HCT116 (cell line): ENCODE measurements around the gene RRM1. TPM values are rescaled to one million over a fixed set of nuclear protein-coding genes. Genes with fewer than 3 reads are reported as not detected.

Experiments
- ATAC-seq: fragments of 200-7000 bp; cut with Tn5 transposase; 2 replicates; pipeline ENCODE4 v1.9.1; 2020; ENCODE audit warnings: mild to moderate bottlenecking, moderate library complexity
- Bru-seq: library from RNA; stranded (reverse); fragments of 400-500 nt; gene quantifications from one replicate; lab custom pipeline; 2021; lab: Mats Ljungman, UMichigan
- BruChase-seq, 2 experiments: library from RNA; stranded (reverse); fragments of 400-500 nt; gene quantifications; one replicate each; lab custom pipeline; 2021; lab: Mats Ljungman, UMichigan
- BruUV-seq: library from RNA; stranded (reverse); fragments of 400-500 nt; replicated peaks from 2 replicates; lab custom pipeline; 2021; lab: Mats Ljungman, UMichigan
- CTCF ChIA-PET: fragments of 300-600 bp; sonication (Branson Sonifier 250); formaldehyde crosslinking; loops from one replicate; lab custom pipeline; 2021; ENCODE audit warnings: antibody characterized with exemption; lab: Charles Lee
- POLR2A ChIA-PET: fragments of 300-600, 350-600 bp; sonication (Branson Sonifier 250); formaldehyde crosslinking; loops from one replicate; lab custom pipeline; 2021; ENCODE audit warnings: antibody characterized with exemption; lab: Charles Lee
- RAD21 ChIA-PET, 2 experiments: fragments of 300-600 bp; sonication (Branson Sonifier 250); formaldehyde crosslinking; loops; one replicate each; lab custom pipeline; 2023; ENCODE audit warnings: low total read pairs in 2 of 2; ENCODE audit not compliant: uncharacterized antibody in 2 of 2, unreplicated experiment in 2 of 2, low non-redundant PET in 1 of 2; lab: Charles Lee
- DNase-seq: peaks from one replicate; pipeline ENCODE4 v3.0.0-alpha.2; 2010; ENCODE audit warnings: low read depth, low spot score
- H2AFZ ChIP-seq: fragments of 200-600 bp; shearing (Covaris generic), sonication (generic); 2 replicates; pipeline ENCODE4 v1.6.1; 2017; ENCODE audit warnings: low read depth, mixed run types, mixed read lengths, antibody characterized with exemption, low read length; ENCODE audit not compliant: poor library complexity, severe bottlenecking
- H3K27ac ChIP-seq: 2 replicates; pipeline ENCODE4 v1.5.1; 2012; ENCODE audit warnings: low read depth, low read length
- H3K27me3 ChIP-seq: fragments of 200-600 bp; sonication (generic); 2 replicates; pipeline ENCODE4 v1.6.1; 2016; ENCODE audit warnings: mixed run types, low read length, mixed read lengths; ENCODE audit not compliant: insufficient read depth
- H3K36me3 ChIP-seq, 2 experiments: fragments of 200-500 bp in 1 of 2; fragments of 200-600 bp in 1 of 2; sonication (Bioruptor generic) in 1 of 2; sonication (generic) in 1 of 2; 2 replicates each; pipeline versions ENCODE4 v1.5.1 to v1.6.1; 2014 to 2016; ENCODE audit warnings: low read length in 2 of 2, inconsistent platforms in 1 of 2, mixed read lengths in 1 of 2, mixed run types in 1 of 2; ENCODE audit not compliant: insufficient read depth in 2 of 2, control insufficient read depth in 1 of 2
- H3K4me1 ChIP-seq, 2 experiments: fragments of 200-600 bp in 1 of 2; sonication (generic) in 1 of 2; 2 replicates each; pipeline versions ENCODE4 v1.5.1 to v1.6.1; 2012 to 2017; ENCODE audit warnings: low read length in 2 of 2, inconsistent platforms in 1 of 2, mild to moderate bottlenecking in 1 of 2, mixed read lengths in 1 of 2, mixed run types in 1 of 2, moderate library complexity in 1 of 2; ENCODE audit not compliant: insufficient read depth in 2 of 2, control insufficient read depth in 1 of 2
- H3K4me2 ChIP-seq: fragments of 200-600 bp; sonication (generic); 2 replicates; pipeline ENCODE4 v1.6.1; 2017; ENCODE audit warnings: mixed run types, low read length, mixed read lengths
- H3K4me3 ChIP-seq, 2 experiments: fragments of 200-600 bp in 1 of 2; sonication (generic) in 1 of 2; replicated peaks in 1 of 2; 2 replicates each; pipeline ENCODE4 v1.5.1; 2011 to 2016; ENCODE audit warnings: low read length in 2 of 2, control low read depth in 1 of 2, low read depth in 1 of 2, mild to moderate bottlenecking in 1 of 2, mixed read lengths in 1 of 2, mixed run types in 1 of 2
- H3K79me2 ChIP-seq: fragments of 200-600 bp; sonication (generic); 2 replicates; pipeline ENCODE4 v1.6.1; 2017; ENCODE audit warnings: mild to moderate bottlenecking, mixed run types, low read length, moderate library complexity, mixed read lengths; ENCODE audit not compliant: insufficient read depth
- H3K9ac ChIP-seq: fragments of 200-600 bp; sonication (generic); 2 replicates; pipeline ENCODE4 v1.6.1; 2016; ENCODE audit warnings: low read length, mixed read lengths
- H3K9me2 ChIP-seq: fragments of 200-600 bp; sonication (generic), shearing (Covaris generic); 2 replicates; pipeline ENCODE4 v1.6.1; 2017; ENCODE audit warnings: mixed run types, mild to moderate bottlenecking, moderate library complexity; ENCODE audit not compliant: insufficient read depth
- H3K9me3 ChIP-seq, 2 experiments: fragments of 200-500 bp in 1 of 2; fragments of 200-600 bp in 1 of 2; sonication (Bioruptor generic) in 1 of 2; sonication (generic) in 1 of 2; 2 replicates each; pipeline ENCODE4 v1.6.1; 2014 to 2017; ENCODE audit warnings: low read length in 2 of 2, mixed read lengths in 2 of 2, inconsistent platforms in 1 of 2, low read depth in 1 of 2, mild to moderate bottlenecking in 1 of 2, mixed run types in 1 of 2, moderate library complexity in 1 of 2; ENCODE audit not compliant: control insufficient read depth in 1 of 2, insufficient read depth in 1 of 2
- H4K20me1 ChIP-seq: fragments of 200-600 bp; sonication (generic), shearing (Covaris generic); 2 replicates; pipeline ENCODE4 v1.6.1; 2017; ENCODE audit warnings: mixed run types, mild to moderate bottlenecking, moderate library complexity; ENCODE audit not compliant: insufficient read depth
- CBX3 ChIP-seq: IDR thresholded peaks from 2 replicates; pipeline ENCODE4 v1.6.1; 2012; ENCODE audit warnings: low read depth
- CEBPB ChIP-seq: IDR thresholded peaks from 2 replicates; pipeline ENCODE4 v1.6.1; 2012; ENCODE audit warnings: low read depth
- EGR1 ChIP-seq: IDR thresholded peaks from 2 replicates; pipeline ENCODE4 v1.6.1; 2012; ENCODE audit warnings: low read depth
- ELF1 ChIP-seq: IDR thresholded peaks from 2 replicates; pipeline ENCODE4 v1.6.1; 2012; ENCODE audit warnings: low read depth, borderline replicate concordance
- EZH2 ChIP-seq: fragments of 200-600 bp; sonication (generic); IDR thresholded peaks from 2 replicates; pipeline ENCODE4 v1.6.1; 2017; ENCODE audit warnings: antibody characterized with exemption, mixed run types
- FOSL1 ChIP-seq: IDR thresholded peaks from 2 replicates; pipeline ENCODE4 v1.6.1; 2012; ENCODE audit warnings: low read depth
- POLR2A ChIP-seq: IDR thresholded peaks from 2 replicates; pipeline ENCODE4 v1.7.0; 2011; ENCODE audit warnings: borderline replicate concordance; ENCODE audit not compliant: insufficient read depth, insufficient read length; ENCODE audit errors: extremely low read depth
- POLR2AphosphoS5 ChIP-seq: IDR thresholded peaks from 2 replicates; pipeline ENCODE4 v1.6.1; 2011; ENCODE audit warnings: mild to moderate bottlenecking, low read depth, low read length, moderate library complexity
- RAD21 ChIP-seq: IDR thresholded peaks from 2 replicates; pipeline ENCODE4 v1.6.1; 2012; ENCODE audit warnings: low read depth, mild to moderate bottlenecking
- SIN3A ChIP-seq: IDR thresholded peaks from 2 replicates; pipeline ENCODE4 v1.6.1; 2012; ENCODE audit warnings: low read depth
- SP1 ChIP-seq: IDR thresholded peaks from 2 replicates; pipeline ENCODE4 v1.6.1; 2012; ENCODE audit warnings: low read depth
- SRF ChIP-seq: IDR thresholded peaks from 2 replicates; pipeline ENCODE4 v1.6.1; 2012; ENCODE audit warnings: low read depth
- TCF7L2 ChIP-seq: IDR thresholded peaks from 2 replicates; pipeline ENCODE4 v1.7.0; 2011; ENCODE audit warnings: borderline replicate concordance, inconsistent platforms; ENCODE audit not compliant: insufficient read depth, insufficient read length; ENCODE audit errors: extremely low read depth
- YY1 ChIP-seq: IDR thresholded peaks from 2 replicates; pipeline ENCODE4 v1.6.1; 2011; ENCODE audit warnings: low read length, low read depth, moderate library complexity, mild to moderate bottlenecking; ENCODE audit not compliant: insufficient replicate concordance; ENCODE audit errors: extremely low read depth
- ZFX ChIP-seq: fragments of 450-650 bp; IDR thresholded peaks from 2 replicates; pipeline ENCODE4 v1.6.1; 2017
- intact Hi-C: fragments of 100-400 bp; cut with micrococcal nuclease; formaldehyde crosslinking; loops from 2 replicates; pipeline ENCODE4 v1.10.0; 2022
- long read RNA-seq: library from polyadenylated mRNA; unstranded; transcript quantifications from one replicate; pipeline ENCODE4 v2.0.0, GENCODE V29; 2021; ENCODE audit not compliant: unreplicated experiment
- polyA plus RNA-seq: library from polyadenylated mRNA; unstranded; fragments of >200 nt; gene quantifications from 2 replicates; pipeline ENCODE4 v1.2.1, GENCODE V29; 2012; ENCODE audit warnings: missing spikeins
- total RNA-seq: library from RNA; stranded (reverse); gene quantifications from one replicate; pipeline ENCODE4 v1.2.1, GENCODE V29; 2021; ENCODE audit not compliant: unreplicated experiment
- TF ChIP-seq, protein P1 (sequence below): IDR thresholded peaks from 2 replicates; pipeline ENCODE4 v1.6.1; 2012

Gene RRM1
- total RNA-seq (134 TPM), Bru-seq, nascent RNA (percentile 75 among the genes with signal in this experiment), BruChase-seq, experiment 1, labeled RNA remaining after a 6-hour chase (percentile 87 among the genes with signal in this experiment), BruChase-seq, experiment 2, labeled RNA remaining after a 2-hour chase (percentile 70 among the genes with signal in this experiment)
- polyA plus RNA-seq, result 58.7 and 88.3 TPM in 2 replicates
- long read RNA-seq, transcript RRM1-201 (19 exons, 3,076 nt), result major isoform, 226 of 314 reads
- long read RNA-seq, partial matches to known transcripts, result 58 of 314 reads
- long read RNA-seq, other reads (novel, unspliced or antisense), result 27 of 314 reads

GRCh38 chr11:4094348-4095291, at the start of gene RRM1:
RRM1 (plus strand) TSS chr11:4094799; CDS start chr11:4095013, 214 bp downstream.
- peak; percentile 93 for DNase-seq
- Histone ChIP-seq H3K27me3 (no peaks in the 10 kb centered on the region), H2AFZ (peak within 1 kb of the TSS; percentile 77), H3K4me1 (peaks cover 9 to 19% of the 10 kb centered on the region in 2 experiments; a peak in 3 of 4 replicates), H3K27ac (peak within 1 kb of the TSS; percentile 71), H3K36me3 (no peaks in the 10 kb centered on the region), H3K9ac (peak within 1 kb of the TSS; percentile 96), H3K9me3 (no peaks in the 10 kb centered on the region), H3K4me3 (peak within 1 kb of the TSS; percentile 90 to 96), H3K9me2 (no peaks in the 10 kb centered on the region), H3K4me2 (peak within 1 kb of the TSS; percentile 94), H4K20me1 (no peaks in the 10 kb centered on the region; the same call in 1 of the 2 replicates), H3K79me2 (peaks cover 47% of the 10 kb centered on the region)
- RAD21 ChIA-PET, result no interaction called here
- POLR2A ChIA-PET, result no interaction called here
- no TSS peak for BruUV-seq
- CTCF ChIA-PET, result no interaction called here
- TF ChIP-seq FOSL1, result no peak
- TF ChIP-seq EGR1, result peak; percentile 95
- no peak for TF ChIP-seq EZH2
- peak; percentile 98 for TF ChIP-seq SRF
- peak; percentile 90 for TF ChIP-seq SP1
- TF ChIP-seq POLR2A, result peak; percentile 61
- peak; percentile 58 for TF ChIP-seq TCF7L2
- TF ChIP-seq, protein P1, sequence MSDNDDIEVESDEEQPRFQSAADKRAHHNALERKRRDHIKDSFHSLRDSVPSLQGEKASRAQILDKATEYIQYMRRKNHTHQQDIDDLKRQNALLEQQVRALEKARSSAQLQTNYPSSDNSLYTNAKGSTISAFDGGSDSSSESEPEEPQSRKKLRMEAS, result peak; percentile 93
- peak; percentile 83 for TF ChIP-seq POLR2AphosphoS5
- TF ChIP-seq RAD21, result no peak
- TF ChIP-seq ZFX, result peak; percentile 76
- TF ChIP-seq SIN3A, result peak; percentile 91
- peak; percentile 97 for TF ChIP-seq CBX3
- TF ChIP-seq YY1, result peak; percentile 99
- peak; percentile 40; the same call in 1 of the 2 replicates for TF ChIP-seq ELF1
- no peak; the same call in 1 of the 2 replicates for TF ChIP-seq CEBPB
- intact Hi-C loops, result no loop called here
- ATAC-seq, result peak; percentile 98
